ENCODE data around the gene LANCL1.
"Not testable (repeated sequence)": the region's sequence is repeated elsewhere in the genome, so short reads cannot be mapped to it uniquely, and the experiment has no call there.

Gene LANCL1

GRCh38 chr2:210458395-210458794 is 18.2 kb downstream of the LANCL1 start:
- DNase-seq, result no peak

DNA sequence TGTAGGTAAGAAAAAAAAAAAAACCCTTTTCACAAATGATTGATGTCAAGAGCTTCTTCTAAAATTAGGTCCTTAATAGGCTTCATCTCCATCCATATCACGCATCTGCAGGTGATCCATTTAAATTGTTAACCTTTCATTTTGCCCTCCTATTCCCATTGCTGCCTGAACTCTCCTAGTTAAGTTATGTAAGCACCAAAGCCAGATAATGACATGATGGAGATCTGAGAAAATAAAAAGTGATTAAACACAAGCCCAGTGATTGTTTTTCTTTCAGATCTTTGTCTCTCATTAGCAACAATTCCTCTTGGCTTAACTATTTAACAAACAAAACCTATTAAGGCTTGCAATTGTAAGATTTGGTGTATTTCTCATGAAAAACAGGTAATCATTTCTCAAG is 20.0 kb downstream of the LANCL1 start:
- no peak for DNase-seq

DNA sequence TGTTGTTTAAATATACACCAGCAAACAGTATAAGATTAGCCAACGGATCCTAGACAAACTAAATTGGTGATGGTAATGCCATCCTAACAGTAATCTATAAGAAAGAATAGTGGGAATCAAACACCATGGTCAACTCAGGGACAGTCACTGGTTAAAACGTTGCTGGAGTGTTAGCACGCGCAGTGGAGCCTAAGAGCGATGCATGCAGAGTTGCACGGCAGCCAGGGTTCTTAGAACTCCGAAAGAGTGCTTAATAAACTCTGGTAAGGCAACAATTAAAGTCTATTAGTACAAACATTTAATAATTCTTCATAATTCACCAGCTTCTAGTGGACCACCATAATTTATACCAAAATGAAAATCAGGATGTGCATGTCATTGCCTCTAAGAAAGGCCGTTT is 22.2 kb downstream of the LANCL1 start:
- DNase-seq, result no peak

DNA sequence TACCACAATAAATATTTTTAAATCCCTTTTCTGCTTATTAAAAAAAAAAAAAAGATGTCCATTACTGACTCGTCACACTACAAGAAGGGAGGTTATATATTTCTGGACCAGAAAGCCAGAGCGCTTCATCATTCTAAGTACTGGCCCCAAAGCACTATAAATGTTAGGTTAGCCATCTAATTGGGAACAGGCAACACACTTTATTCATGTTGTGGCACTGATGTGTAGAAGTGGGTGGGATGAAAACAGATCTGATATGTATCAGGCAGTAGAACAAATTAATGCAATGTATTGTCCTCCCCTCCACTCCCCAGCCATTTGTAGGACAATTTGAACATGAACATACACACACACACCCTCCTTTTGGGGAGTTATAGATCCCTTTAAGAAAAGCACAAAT is 24.4 kb downstream of the LANCL1 start:
- no peak for DNase-seq

GRCh38 chr2:210450942-210451341 is 25.6 kb downstream of the LANCL1 start:
- DNase-seq, result not testable (repeated sequence)

- DNase-seq, result no peak
Observed at GRCh38 chr2:210445732-210446131, 30.8 kb downstream of the LANCL1 start.

DNA sequence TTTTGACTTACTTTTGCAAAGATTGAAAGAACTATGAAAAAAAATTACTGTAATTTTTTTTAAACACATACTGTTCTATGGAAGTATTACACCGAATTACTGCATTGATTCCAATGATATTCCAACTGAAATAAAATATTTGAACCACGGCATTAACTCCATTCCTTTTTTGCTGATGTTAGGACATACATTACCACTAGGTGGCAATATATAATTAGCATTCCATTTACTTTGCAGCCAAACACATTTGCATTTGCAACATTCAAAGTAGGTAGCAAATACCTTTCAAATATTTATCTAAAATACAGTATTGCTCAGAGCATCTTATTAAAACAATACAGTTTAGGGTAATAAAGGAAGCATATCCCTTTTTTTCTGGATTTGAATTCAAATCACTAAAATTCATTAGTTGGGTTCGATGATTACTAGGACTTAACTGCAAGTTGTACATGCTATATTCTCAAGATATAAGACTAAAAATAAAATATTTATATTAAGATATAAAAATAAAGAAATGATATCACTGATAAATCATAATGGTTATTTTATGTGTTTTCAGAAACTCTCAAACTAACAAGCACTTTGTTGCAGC is 31.3 kb downstream of the LANCL1 start:
- DNase-seq, result no peak

DNA sequence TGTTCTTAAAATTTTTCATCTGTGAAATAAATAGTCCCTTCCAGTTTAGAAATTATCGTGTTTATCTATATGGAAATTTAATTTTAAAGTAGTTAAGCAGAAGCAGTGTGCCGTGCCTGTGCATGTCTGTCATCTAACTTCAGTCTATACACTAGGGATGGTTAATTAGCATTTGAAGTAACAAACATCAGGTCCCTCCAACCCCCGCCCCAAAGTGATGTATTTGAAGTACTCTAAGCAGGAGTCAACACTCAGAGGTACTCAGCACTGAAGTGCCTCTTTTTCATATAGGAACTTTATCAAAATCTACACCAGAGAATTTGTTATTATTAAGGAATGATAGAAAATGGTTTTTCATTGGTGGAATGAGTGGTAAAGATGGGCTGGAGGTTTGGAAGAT is 33.0 kb downstream of the LANCL1 start:
- DNase-seq, result no peak

DNA sequence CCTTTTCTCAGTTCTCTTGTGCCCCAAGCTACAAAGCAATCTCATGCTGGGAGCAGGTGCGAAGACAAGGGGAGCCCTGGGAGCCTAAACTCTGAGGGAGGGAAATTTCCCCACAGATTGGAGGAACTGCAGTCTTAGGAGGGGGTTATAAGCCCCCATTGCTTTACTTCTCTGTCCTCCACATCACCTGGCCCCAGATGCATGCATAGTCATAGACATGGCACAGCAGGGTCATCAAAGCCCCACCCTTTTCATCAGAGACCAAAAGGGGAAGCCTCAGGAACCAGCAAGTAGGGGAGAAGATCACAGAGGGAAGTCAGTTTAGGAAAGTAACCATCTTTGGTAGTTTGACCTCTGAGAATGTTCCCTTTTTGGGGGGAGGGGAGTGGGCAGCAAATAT is 33.7 kb downstream of the LANCL1 start:
- DNase-seq, result no peak

GRCh38 chr2:210442457-210442856 is 34.1 kb downstream of the LANCL1 start:
- DNase-seq, result no peak

- peak; percentile 61 for DNase-seq
Observed at GRCh38 chr2:210440206-210440605, 36.4 kb downstream of the LANCL1 start.

DNA sequence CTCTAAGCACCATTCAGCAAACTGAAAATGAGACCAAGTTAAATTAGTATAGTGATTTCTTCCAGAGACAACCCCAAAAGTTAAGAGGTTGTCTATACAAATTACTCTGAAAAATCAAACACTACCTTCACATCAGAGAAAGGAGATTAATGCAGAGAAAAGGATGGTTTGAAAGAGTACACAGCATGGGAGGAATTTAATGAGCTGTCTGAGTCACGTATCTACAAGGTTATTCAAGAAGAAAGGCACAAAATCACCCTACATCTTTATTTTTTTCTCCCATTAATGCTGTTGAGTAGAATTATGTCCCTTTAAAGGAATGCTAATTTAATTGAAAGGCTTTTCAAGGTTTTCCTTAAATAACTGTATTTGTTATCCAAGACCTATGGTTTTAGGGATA is 41.1 kb downstream of the LANCL1 start:
- DNase-seq, result no peak

- no peak for DNase-seq
Observed at GRCh38 chr2:210432633-210433032, 43.9 kb downstream of the LANCL1 start.

GRCh38 chr2:210429403-210430137 is 47.0 kb downstream of the LANCL1 start:
- DNase-seq, result no peak

- no peak for DNase-seq
Observed at GRCh38 chr2:210428393-210429179, 48.0 kb downstream of the LANCL1 start.

DNA sequence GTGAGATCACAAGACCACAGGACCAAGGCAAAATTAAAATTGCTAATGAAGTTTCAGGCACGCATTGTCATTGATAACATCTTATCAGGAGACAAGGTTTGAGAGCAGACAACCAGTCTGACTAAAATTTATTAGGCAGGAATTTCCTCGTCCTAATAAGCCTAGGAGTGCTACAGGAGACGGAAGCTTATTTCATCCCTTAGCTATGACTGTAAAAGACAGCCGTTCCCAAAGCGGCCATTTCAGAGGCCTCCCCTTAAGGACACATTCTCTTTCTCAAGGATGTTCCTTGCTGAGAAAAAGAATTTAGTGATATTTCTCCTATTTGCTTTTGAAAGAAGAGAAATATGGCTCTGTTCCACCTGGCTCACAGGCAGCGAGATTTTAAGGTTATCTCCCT is 49.2 kb downstream of the LANCL1 start:
- DNase-seq, result not testable (repeated sequence)

GRCh38 chr2:210422366-210422765 is 54.2 kb downstream of the LANCL1 start:
- no peak for DNase-seq

- no peak for DNase-seq
Observed at GRCh38 chr2:210421916-210422315, 54.6 kb downstream of the LANCL1 start.

GRCh38 chr2:210412660-210413059 is 63.9 kb downstream of the LANCL1 start:
- no peak for DNase-seq

DNA sequence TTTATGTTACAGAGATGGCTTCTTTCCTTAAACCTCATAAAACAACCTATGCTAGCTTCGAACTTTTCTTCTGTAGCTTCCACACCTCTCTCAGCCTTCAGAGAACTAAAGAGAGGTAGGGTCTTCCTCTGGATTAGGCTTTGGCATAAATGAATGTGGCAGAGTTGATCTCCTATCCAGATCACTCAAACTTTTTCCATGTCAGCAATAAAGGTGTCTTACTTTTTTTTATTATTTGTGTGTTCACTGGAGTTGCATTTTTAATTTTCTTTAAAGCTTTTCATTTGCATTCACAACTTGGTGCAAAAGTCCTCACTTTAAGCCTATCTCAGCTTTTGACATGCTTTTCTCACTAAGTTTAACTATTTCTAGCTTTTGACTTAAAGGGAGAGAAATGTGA is 66.0 kb downstream of the LANCL1 start:
- no peak for DNase-seq

DNA sequence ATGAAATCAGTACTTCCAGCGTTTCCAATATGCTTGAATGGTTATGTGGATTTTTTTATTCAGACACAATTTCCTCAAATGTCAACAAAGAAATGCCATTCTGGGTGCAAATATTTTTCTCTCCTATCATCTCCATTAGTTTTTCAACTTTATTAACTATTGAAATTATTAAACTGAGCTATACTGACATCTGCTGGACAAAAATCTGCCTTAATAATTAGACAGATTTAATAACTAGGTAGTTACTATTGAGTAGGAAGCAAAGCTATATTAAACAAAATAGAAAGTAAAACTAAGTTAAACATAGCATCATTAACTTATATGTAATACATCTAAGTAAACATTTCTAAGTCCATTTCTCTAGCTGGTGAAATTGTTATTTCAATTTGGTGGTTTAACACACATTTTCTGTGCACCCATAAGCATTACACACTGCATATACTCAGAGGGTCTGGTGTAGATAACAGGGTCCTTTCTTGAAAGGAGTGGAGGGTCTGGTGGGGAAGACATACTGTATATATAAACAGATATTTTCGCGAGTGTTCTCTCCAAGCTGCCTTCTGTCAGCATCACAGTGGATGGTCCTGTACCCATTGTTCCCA is 77.0 kb downstream of the LANCL1 start:
- no peak for DNase-seq

DNA sequence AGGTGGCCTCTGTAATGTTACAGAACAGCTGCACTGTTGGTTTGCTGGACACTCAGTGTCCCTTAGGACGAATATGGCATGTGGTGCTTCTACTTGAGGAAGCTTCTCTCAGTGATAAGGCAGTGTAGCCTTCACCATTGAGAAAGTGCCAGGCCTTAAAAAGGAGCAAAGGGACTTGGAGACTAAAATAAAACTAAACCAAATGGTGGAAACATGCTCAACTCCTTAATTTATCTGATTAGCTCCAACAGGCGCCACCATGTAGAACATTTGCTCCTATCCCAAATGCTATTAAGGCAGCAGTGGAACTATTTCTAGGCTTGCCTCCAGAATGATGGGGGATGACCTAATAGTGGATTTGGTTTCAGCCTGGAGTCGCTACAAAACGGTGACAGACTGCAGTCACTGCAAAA is 84.1 kb downstream of the LANCL1 start:
- DNase-seq, result no peak

DNA sequence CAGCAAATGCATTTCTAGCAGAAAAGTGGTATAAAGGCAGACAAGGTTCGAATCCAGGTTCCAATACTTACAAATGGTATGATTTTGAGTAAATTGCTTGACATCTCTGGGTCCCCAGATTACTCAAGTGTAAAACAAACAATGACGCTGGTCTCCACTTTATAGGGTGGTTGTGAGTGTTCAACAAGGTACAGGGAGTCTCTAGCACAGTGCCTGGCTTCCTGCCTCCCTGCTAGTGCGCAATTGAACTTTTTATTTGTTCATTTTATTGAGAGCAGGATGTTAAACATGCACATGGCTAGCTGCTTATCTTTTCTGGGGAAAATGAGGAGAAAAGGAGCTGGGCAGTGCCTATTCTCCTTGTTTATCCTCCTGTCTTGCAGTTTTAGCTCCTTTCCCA is 86.7 kb downstream of the LANCL1 start:
- DNase-seq, result no peak

GRCh38 chr2:210388148-210388547 is 88.4 kb downstream of the LANCL1 start:
- no peak for DNase-seq
